GM21528 (cell line): ENCODE data around the gene TPPP3.

ENCODE experiments used
- ATAC-seq: cut with Tn5 transposase; IDR thresholded peaks from one replicate; pipeline ENCODE4 v1.9.1; 2021; ENCODE audit warnings: mild to moderate bottlenecking, moderate library complexity; ENCODE audit not compliant: unreplicated experiment, low FRiP score

Gene TPPP3

DNA sequence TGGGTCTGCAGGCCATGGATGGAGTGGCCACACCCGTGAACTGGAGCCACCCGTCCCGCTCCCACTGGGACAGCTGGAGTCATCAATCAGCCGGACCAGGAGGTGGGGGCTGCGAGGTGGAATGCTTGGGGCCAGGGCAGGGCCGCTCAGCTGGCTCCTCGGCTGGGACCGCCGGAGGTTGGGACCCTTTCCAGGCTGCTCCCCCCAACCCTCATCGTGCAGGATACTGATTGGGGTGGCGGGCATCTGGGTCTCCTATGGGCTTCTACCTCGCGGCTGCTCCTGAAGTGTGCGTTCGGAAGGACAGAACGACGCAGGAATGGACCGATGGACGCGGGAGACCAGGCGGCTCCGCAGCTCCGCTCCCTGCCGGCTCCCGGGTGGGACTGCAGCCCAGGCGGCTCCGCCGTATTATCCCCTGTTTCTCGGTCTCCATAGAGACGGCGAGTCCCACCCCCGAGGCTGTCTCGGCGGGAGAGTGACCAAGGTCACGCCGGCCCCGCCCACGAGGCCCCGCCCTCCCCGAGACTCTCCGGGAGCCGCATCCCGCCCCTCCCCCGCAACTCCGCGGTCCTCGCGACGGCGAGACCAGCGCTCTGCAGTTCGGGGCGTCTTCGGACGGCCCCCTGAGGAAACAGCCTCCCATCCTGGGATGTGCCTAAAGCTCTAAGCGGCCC, at the start of gene TPPP3:
Gene TPPP3, minus strand, starts transcription at position 388 of the 677 bp plus-strand sequence. CDS start 2,387 bp downstream, outside the sequence.
- ATAC-seq: no peak

DNA sequence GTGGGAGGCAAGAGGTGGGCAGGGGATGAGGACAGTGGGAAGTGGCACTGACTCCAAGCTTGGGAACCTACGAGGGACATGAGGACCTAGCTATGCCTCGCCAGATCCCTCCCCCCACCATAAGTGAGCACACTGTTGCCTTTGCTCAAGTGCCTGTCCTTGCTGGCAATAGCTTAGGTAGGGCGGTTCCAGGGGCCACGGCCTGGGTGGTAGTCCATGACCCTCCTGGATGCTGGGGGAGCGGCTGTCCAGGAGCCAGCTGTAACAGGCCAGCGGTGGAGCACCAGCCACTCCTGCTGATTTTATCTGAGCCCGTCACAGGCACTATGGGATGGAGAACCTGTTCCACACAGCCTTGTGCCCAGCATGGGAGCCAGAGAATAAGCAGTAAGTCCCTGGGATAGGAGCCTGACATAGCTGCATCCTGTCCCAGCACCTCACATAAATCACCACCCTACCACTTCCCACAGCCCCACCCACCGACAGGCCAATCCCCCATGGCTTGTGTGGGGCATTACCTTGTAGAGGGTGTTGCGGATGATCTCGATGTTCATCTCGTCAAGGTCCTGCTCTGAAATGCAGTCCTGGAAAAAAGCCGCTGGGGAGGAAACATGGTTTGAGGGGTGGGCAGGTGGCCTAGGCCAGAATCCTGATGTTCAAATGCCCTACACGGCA, 49.4 kb upstream of the TPPP3 start:
- no peak for ATAC-seq

DNA sequence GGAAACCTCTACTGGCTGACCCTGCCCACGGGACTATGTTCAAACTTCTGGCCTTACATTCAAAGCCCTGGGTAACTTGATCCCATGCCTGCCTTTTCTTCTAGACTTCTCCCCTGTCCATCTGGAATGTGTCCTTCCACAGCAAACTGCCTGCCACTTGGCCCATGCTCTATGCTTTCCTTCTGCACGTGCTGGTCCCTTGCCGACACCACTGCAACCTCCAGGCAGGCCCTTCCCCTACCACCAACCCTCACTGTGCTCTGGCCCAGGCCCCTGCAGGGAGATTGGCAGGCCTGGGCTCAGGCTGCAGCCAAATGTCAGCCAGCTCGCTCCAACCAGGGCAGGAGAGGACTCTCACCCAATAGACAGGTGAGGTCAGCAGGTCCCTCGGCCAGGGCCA, 48.6 kb upstream of the TPPP3 start:
- no peak for ATAC-seq

DNA sequence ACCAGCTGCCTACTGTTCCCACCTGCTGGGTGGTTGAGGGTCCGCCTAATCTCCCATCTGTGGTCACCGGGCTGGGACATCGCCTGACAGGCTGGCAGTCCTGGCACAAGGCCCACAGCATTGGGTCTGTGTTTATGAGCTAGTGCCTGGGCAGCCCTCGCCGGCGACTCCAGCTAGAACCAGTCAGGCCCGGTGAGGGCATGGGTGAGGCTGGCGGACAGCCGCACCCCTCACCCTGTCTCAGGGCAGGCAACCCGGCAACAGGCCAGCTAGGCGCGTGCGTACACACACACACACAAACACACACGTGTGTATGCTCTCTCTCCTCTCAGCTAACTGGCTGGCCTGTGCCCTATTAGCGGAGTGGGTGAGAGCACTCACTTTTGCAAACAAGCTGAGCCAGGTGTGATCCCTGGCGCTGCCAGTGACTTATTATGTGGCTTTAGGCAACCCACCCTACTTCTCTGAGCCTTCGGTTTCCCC, 48.0 kb upstream of the TPPP3 start:
- no peak for ATAC-seq

DNA sequence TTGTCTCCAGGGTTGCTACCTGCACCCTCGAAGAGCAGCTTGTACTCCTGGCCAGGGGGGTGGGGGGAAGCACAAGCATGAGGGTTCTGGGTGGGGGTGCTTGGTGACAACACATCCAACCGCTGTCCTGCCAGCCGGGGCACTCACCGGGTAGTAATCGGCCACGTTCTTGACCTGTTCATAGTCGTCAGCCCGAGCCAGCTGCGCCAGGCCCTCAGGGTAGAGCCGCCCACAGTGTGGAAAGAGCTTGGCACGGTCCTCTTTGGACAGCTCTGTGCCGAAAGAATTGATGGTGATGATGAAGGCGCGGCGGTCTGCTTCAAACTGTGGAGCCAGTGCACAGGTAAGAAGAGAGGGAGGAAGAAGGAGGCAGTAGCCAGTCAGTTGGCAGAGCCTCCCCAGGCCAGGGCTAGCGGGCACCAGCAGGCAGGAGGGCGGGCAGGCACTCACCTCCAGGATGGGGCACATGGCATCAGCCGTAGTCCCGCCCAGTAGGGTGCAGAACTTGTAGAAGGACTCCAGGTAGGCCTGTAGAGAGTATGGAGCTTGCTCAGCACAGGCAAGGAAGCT, 45.6 kb upstream of the TPPP3 start:
- no peak for ATAC-seq

DNA sequence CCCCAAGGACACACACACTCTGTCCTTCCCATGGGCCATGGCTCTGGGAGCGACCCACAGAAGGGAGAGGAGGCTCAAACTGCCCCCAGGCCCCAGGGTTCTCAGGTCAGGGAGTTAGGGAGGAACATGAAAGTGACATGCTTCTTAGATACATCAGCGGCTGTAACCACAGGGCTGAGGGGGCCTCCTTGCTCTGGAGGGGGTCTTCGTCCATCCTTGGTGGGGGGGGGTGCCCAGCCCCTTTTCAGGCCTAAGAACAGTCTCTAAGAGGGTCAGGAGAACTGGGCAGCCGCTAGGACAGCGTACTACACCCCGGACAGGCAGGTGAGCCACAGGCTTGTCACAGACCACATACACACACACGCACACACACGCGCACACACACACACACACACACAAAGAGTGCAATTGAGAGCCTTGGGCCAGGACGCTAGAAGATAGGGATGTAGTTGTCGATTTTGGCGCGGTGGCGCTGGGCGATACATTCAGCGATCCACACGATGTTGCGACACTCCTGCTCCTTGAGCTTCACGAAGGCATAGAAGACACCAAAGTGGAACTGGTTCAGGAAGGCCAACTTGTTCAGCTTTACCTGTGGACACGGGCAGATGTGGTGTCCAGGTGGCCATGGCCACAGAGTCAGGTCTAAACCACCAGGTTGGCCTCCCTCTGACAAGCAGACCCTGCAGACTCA, 44.9 kb upstream of the TPPP3 start:
- no peak for ATAC-seq

DNA sequence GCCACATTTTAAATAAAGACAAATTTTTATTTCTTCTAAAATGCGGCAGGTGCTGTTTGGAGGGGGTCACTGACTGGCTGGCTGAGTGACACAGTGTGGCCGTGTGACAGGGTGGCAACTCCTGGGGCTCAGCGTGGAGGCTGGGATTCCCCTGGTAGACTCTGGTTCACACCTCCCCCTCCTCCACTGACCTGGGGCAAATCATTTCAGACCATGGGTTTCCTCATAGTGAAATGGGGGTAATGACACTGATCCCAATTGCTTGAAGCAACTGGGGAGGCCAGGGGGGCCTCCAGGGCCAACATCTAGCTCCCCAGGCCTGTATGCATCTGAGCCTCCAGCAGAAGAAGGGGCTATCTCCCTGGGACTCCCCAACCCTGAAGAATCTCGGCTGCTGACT, 44.2 kb upstream of the TPPP3 start:
- no peak for ATAC-seq

DNA sequence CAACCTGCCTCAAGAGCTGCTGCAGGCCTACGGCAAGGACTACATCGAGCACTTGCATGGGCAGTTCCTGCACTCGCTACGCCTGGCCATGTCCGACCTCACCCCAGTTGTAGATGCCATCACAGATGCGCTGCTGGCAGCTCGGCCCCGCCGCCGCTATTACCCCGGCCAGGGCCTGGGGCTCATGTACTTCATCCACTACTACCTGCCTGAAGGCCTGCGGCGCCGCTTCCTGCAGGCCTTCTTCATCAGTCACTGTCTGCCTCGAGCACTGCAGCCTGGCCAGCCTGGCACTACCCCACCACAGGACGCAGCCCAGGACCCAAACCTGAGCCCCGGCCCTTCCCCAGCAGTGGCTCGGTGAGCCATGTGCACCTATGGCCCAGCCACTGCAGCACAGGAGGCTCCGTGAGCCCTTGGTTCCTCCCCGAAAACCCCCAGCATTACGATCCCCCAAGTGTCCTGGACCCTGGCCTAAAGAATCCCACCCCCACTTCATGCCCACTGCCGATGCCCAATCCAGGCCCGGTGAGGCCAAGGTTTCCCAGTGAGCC, 43.4 kb upstream of the TPPP3 start:
- ATAC-seq: no peak

DNA sequence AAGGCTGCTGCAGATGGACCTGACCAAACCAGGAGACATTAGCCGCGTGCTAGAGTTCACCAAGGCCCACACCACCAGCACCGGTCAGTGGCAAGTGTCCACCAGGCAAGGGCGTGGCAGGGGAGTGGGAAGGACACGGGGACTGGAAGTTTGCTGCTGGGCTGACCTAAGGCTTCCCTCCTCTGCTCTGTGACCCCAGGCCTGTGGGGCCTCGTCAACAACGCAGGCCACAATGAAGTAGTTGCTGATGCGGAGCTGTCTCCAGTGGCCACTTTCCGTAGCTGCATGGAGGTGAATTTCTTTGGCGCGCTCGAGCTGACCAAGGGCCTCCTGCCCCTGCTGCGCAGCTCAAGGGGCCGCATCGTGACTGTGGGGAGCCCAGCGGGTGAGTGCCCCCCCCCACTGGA, 42.5 kb upstream of the TPPP3 start:
- no peak for ATAC-seq

DNA sequence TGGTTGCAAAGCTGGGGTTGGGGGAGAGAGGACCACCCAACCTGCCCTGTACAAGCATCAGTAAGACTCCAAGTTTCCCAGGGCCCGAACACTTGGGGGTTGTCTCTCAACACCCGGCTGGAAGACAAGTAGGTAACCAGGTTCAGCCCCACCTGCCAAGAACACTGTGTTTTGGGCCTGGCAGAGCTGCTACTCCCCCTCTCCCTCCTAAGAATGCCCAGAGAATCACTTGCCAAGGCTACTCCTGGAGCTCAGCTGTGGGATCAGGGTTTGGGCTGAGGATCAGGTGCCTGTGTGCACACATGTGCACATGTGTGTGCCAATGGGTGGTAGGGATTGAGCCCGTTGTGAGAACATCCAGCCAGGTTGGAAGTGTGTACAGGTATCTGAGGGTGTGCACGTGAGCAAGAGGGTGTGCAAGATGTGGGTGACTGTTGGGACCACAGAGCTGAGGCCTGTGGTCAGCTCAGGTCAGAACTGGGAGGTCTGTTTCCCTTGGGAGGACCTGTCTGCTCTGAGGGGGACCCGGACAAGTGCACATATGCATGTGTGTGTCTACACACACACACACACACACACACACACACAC, 39.9 kb upstream of the TPPP3 start:
- no peak for ATAC-seq

DNA sequence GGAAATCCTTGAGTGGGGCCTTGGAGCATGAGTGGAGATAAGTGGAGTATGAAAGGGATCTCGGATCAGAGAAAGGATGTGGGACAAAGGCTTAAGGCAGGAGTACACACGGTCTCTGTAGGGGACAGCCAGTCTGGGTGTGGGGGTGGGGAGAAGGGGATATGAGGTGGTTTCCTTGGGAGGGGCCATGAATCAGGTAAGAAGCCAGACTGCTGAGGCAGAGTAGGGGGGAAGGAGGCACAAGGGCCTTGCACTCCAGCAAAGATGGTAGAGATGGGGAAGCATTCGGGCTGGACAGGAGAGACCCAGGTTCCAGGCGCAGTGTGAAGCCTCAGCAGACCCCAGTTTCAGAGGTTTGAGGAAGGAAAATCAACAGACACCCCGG, 39.2 kb upstream of the TPPP3 start:
- no peak for ATAC-seq

DNA sequence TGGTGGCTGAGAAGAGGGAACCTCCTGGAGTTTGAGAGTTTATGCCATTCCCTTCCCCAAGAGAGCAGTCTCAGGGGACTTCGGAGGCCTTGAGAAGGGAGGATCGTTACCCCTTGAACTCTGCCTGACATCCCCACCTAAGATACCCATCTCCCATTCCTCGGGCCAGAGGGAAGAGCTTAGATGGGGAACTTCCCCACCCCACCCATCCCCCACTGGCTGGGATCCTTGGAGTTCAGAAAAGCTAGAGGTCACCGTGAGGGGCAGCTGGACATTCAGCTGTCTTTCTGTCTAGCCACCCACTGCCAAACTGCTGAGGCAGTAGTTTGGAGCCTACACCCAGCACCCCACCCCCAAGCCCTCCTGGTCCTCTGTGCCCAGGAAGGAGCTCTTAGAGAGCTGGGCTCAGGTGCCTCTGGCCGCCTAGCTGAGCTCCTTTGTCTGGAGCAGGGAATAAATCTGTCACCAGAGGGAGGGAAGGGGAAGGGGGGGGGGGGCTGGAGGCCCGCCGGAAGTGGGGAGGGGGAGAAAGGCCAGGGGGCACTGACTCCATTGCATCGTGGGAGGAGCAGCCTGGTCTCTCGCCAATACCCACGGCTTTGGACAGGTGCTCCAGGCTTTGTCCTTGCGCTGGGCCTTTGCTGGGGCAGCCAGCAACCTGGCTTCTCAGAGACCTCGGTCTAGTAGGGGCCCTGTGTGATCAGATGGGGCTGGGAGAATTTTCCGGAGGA, 38.6 kb upstream of the TPPP3 start:
- no peak for ATAC-seq

DNA sequence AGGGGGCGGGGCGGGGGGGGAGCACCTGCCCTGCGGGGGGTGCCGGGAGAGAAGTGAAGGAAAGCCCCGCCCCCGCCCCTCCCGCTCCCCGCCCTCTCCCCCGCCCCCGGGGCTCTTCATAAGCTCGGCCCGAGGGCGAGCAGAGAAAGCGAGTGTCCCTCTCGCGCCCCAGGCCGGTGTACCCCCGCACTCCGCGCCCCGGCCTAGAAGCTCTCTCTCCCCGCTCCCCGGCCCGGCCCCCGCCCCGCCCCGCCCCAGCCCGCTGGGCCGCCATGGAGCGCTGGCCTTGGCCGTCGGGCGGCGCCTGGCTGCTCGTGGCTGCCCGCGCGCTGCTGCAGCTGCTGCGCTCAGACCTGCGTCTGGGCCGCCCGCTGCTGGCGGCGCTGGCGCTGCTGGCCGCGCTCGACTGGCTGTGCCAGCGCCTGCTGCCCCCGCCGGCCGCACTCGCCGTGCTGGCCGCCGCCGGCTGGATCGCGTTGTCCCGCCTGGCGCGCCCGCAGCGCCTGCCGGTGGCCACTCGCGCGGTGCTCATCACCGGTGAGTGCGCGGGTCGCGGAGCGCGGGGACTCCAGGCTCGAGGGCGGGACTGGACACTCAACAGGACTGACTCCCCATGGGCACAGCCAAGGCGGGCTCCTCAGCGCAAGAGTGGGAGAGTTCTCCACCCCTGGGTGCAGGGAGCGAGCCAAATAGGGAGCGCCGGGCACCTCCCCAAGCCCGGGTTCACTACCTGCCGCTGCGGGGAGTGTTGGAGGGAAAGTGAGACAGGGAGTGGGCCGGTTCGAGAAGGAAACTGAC, 37.9 kb upstream of the TPPP3 start, which contains the start of gene HSD11B2:
Gene HSD11B2, plus strand, starts transcription at position 145 of the 798 bp plus-strand sequence. Its CDS starts 128 bp downstream, at position 273.
- no peak for ATAC-seq

DNA sequence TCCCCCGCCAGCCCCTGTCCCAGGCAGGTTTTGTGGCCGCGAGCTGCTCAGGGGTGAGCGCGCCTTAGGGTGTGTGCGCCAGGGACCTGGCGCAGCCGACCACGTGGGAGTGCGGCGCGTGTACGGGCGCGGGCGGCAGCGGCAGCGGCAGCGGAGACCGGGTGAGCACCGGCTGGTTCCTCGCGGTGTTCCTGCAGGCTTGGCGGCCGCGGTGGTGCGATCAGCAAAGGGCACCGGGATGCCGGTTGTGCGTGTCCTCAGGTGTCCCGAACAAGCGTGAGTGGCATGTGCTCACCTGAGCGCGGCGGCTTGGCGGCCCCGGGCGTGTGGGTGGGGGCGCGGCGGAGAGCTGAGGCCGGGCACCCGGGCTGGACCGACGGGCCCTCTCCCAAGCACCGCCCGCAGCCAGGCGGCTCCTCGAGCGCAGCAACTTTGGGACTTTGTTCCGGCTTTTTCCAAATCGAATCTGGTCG, 37.2 kb upstream of the TPPP3 start:
- no peak for ATAC-seq

DNA sequence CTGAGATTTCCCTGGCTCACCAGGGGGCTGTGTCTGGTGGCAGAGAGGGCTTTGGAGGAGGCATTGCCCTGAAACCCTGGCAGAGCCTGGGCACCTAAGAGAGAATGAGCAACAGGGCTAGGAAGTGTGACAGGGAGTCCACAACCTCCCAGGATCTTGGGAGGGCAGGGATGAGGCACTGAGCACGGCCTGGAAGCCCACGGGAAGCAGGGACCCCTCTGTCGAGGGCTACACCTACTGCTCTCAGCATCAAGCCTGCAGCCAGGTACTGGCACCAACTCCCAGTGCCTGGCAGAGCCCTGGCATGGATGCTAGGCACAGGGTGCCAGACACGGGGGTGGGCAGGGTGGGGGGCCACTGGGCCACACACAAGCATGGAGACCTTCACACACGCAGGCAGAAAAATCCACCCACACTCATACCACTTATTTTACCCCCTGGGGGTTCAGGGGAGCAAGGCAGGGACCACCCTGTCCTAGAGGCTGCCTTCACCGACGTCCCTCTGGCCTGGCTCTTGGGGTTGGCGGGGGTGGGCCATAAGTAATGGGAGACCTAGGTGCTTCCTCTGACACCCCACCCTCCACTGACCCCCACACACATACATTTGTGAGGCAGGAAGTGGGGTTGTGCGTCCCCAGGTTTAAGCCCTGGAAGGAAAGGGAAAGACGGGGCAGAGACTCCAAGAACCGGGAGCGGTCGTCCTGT, 36.7 kb upstream of the TPPP3 start:
- no peak for ATAC-seq

DNA sequence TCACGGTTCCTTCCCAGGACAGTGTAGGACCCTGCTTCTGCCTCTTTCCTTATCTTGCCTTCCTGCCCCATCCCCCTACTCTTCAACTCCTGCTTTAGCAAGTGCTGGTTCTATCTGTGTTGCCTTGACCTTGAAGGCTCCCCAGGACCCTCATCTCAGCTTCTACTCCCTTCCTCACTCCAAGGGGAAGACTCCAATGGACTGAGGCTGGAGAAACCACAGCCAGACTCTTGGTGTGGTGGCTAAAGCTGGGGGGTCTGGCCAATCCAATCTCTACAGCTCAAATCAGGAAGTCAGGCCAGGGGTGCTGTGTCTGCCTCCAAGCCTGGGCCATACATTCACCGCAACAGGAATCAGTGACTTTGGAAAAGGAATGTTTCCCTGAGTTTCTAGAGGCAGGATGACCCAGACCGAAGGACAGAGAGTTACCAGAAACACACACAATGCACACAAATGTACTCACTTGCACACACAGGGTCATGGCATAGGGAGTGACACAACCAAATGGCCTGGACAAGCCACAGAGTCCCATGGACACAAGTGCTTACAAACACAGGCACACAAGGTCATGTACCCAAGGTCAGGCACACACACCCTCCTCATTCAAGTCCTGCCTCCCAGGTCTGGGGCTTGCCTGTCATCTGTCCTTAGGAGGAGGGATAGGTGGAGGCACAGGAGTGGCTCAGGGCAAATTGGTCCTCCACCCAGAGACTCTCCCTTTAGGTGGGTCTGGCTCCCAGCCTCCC, 35.9 kb upstream of the TPPP3 start:
- no peak for ATAC-seq

DNA sequence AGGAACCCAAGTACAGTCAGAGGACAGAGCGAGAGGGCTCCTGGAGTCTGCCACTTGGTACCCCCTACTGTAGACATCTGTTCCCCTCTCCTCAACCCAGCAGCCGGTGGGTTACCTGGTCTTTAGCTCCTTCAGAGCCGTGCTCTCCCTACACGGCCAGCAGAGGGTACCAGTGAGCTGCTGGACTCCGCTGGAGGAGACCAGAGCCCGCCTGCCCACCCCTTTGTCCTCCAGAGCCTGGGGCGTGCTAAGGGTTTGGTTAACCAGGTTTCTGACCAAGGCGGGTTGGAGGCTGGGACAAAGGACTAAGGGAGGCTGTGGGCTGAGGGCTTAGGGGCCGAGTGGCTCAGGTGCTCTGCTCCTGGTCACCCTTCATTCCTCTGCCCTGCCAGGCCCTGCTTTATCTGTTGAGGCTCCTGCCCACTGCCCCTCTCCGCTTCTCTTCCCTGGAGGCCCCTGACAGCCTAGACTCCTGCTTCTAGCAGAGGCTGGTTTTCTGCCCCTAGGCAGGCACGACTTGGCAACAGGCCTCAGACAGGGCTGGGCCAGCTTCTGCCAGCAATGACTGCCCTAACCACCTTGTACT, 34.9 kb upstream of the TPPP3 start:
- no peak for ATAC-seq
